Measurements from ENCODE around the gene BCL2L1.

GRCh38 chr20:31678389-31679356, 44.0 kb downstream of the BCL2L1 start:
- TF ChIP-seq CTCF (IDR thresholded peaks at IDR 0.05 in 2 of 3, conservative IDR thresholded peaks at IDR 0.05 in 1 of 3; ENCODE audit: borderline replicate concordance in 1 of 3, insufficient read depth in 1 of 3, low read depth in 2 of 3, low read length in 2 of 3) (no peak), EZH2 (IDR thresholded peaks at IDR 0.05) (no peak), YY1 (IDR thresholded peaks at IDR 0.05; ENCODE audit: extremely low read depth, insufficient replicate concordance, low read depth, low read length) (no peak), REST (IDR thresholded peaks at IDR 0.05; ENCODE audit: low read depth) (no peak), ZFX (IDR thresholded peaks at IDR 0.05) (no peak), POLR2A (IDR thresholded peaks at IDR 0.05; ENCODE audit: borderline replicate concordance, extremely low read depth, insufficient read depth, insufficient read length) (no peak), POLR2AphosphoS5 (IDR thresholded peaks at IDR 0.05; ENCODE audit: low read depth, low read length) (peak; percentile 2; the same call in 1 of the 2 replicates), MAX (IDR thresholded peaks at IDR 0.05) (no peak), ATF3 (IDR thresholded peaks at IDR 0.05) (no peak), TCF7L2 (IDR thresholded peaks at IDR 0.05; ENCODE audit: borderline replicate concordance, extremely low read depth, insufficient read depth, insufficient read length) (no peak), SRF (IDR thresholded peaks at IDR 0.05; ENCODE audit: low read depth) (no peak)

Measured in HCT116 (cell line).